Muscle of leg (tissue), 11 donors: ENCODE measurements around the gene ZNF506. TPM values are rescaled to one million over a fixed set of nuclear protein-coding genes. Genes with fewer than 3 reads are reported as not detected.
A peak's percentile ranks its signal among the peaks of the same experiment; 100 is the strongest.
"Not testable (repeated sequence)": the region's sequence is repeated elsewhere in the genome, so short reads cannot be mapped to it uniquely, and the experiment has no call there.

Experiments used
- DNase-seq: peaks from one replicate; pipeline ENCODE4 v3.0.0; 2013
- H3K27ac ChIP-seq: one replicate; pipeline ENCODE4 v1.5.1; 2013; ENCODE audit warnings: mild to moderate bottlenecking, low read length, control low read depth
- H3K27me3 ChIP-seq: one replicate; pipeline ENCODE4 v1.6.1; 2013; ENCODE audit warnings: low read length; ENCODE audit not compliant: control insufficient read depth, insufficient read depth
- H3K36me3 ChIP-seq: one replicate; pipeline ENCODE4 v1.6.1; 2013; ENCODE audit warnings: low read length; ENCODE audit not compliant: control insufficient read depth, insufficient read depth
- H3K4me1 ChIP-seq: one replicate; pipeline ENCODE4 v1.6.1; 2013; ENCODE audit warnings: low read length; ENCODE audit not compliant: control insufficient read depth, insufficient read depth
- H3K4me3 ChIP-seq: one replicate; pipeline ENCODE4 v1.5.1; 2013; ENCODE audit warnings: low read length, control low read depth
- H3K9me3 ChIP-seq: replicated peaks from 2 replicates; pipeline ENCODE4 v1.6.1; 2013; ENCODE audit warnings: low read depth, low read length; ENCODE audit not compliant: control insufficient read depth
- WGBS: methylation state at CpG from one replicate; pipeline ENCODE4 v1.1.5; 2013; ENCODE audit warnings: missing lambda C conversion rate; ENCODE audit not compliant: insufficient coverage; 5-methylcytosine and 5-hydroxymethylcytosine counted together
- polyA plus RNA-seq, 8 donors: library from polyadenylated mRNA; unstranded; fragments of 120-200 nt; gene quantifications; one replicate each; pipeline versions ENCODE4 v1.2.1 to v1.2.3, GENCODE V29; 2013; ENCODE audit warnings: inconsistent platforms in 1 of 8, low replicate concordance in 1 of 8; ENCODE audit not compliant: insufficient read length in 8 of 8, insufficient read depth in 1 of 8
- total RNA-seq: library from RNA; stranded (reverse); fragments of 120-200 nt; gene quantifications from one replicate; pipeline ENCODE4 v1.2.4, GENCODE V29; 2013

The ZNF506 gene
- total and polyA plus RNA-seq, 9 donors = 12.7 to 21.7 (median 15.2) TPM

- no peaks in the 10 kb centered on the region for H3K36me3 ChIP-seq
- H3K27me3 ChIP-seq = no peaks in the 10 kb centered on the region
- H3K4me1 ChIP-seq = no peaks in the 10 kb centered on the region
- WGBS = 94% methylated on average over 11 of the region's 12 CpGs
- no peaks in the 10 kb centered on the region for H3K9me3 ChIP-seq
- H3K27ac ChIP-seq = no peak overlapping the region
- no peak overlapping the region for H3K4me3 ChIP-seq
- no peak for DNase-seq
These were observed 26.2 kb upstream of the ZNF506 start for GRCh38 chr19:19847781-19848180.

GRCh38 chr19:19835560-19836038 is 14.0 kb upstream of the ZNF506 start:
- peaks cover 39% of the 10 kb centered on the region for H3K9me3 ChIP-seq
- no peak overlapping the region for H3K27ac ChIP-seq
- H3K4me1 ChIP-seq = no peaks in the 10 kb centered on the region
- H3K4me3 ChIP-seq = no peak overlapping the region
- no peaks in the 10 kb centered on the region for H3K27me3 ChIP-seq
- H3K36me3 ChIP-seq = no peaks in the 10 kb centered on the region
- DNase-seq = no peak

DNA sequence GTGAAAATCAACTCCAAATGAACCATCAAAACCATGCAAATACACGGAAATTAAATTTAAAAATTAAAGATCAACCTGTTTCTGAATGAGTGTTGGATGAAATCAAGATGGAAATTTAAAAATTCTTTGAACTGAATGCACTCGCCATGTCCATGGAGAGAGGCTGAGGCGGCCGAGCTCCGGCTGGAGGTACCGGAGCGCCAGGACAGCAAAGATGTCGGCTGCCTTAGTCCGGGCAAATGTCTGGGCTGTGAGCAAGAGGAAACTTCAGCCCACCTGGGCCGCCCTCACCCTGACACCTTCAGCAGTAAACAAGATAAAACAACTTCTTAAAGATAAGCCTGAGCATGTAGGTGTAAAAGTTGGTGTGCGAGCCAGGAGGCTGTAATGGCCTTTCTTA is 5.3 kb upstream of the ZNF506 start:
- Histone ChIP-seq H3K27ac (no peak overlapping the region), H3K9me3 (peaks cover 31% of the 10 kb centered on the region), H3K4me3 (no peak overlapping the region), H3K4me1 (peaks cover 3% of the 10 kb centered on the region), H3K27me3 (no peaks in the 10 kb centered on the region), H3K36me3 (no peaks in the 10 kb centered on the region)
- 97% methylated on average over 6 of the region's 11 CpGs for WGBS
- DNase-seq = no peak

DNA sequence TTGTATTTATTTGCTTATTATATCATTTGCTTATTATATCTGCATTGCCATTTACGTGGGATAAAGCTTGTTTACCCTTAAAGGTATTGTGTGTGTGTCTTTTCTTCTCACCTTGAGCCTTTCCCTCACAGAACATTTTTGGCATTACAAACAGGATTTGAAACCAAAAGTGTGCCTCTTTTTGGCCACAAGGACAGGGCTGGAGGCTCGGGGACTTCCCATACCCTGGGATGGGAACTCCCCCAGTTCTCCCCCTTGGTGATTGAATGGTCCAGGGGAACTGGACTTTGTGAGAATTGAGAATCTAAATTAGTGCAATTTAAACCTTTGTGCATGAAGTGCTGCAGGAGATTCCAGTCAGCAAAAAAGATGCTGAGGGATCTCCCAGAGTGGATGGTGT is 2.4 kb upstream of the ZNF506 start:
- Histone ChIP-seq H3K4me1 (peaks cover 9% of the 10 kb centered on the region), H3K36me3 (peaks cover 5% of the 10 kb centered on the region), H3K27ac (no peak overlapping the region), H3K27me3 (no peaks in the 10 kb centered on the region), H3K4me3 (no peak overlapping the region), H3K9me3 (peaks cover 7% of the 10 kb centered on the region)
- WGBS = no CpG with 5 or more reads among the region's 2 CpGs
- no peak for DNase-seq

GRCh38 chr19:19821976-19822375 is 426 bp upstream of the ZNF506 start:
- peak; percentile 53 for DNase-seq
- WGBS = 2% methylated on average over 10 of the region's 11 CpGs

DNA sequence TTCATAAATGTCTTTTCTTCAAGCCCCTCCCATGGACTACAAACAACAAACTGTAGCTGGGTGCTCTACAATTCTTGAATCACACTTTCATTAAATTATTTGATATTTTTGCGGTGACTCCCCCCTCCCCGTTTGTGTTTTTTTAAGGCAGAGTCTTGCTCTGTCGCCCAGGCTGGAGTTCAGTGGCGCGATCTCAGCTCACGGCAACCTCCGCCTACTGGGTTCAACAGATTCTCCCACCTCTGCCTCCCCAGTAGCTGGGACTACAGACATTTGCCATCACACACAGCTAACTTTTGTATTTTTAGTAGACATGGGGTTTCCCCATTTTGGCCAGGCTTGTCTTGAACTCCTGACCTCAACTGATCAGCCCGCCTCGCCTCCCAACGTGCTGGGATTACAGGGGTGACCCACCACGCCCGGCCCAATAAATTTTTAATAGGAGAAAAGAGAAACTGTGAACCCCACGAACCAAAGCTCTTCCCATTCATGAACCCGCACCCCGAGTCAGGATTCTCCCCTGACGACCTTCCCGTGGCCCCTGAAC is 703 bp downstream of the ZNF506 start:
- H3K36me3 ChIP-seq = peaks cover 5% of the 10 kb centered on the region
- H3K9me3 ChIP-seq = no peaks in the 10 kb centered on the region
- H3K27ac ChIP-seq = peak overlapping the region; percentile 98
- H3K4me3 ChIP-seq = peak overlapping the region; percentile 80
- no peaks in the 10 kb centered on the region for H3K27me3 ChIP-seq
- peak; percentile 4 for DNase-seq
- 12% methylated on average over 10 of the region's 17 CpGs for WGBS
- peaks cover 9% of the 10 kb centered on the region for H3K4me1 ChIP-seq

More at GRCh38 chr19:19821976-19822375, 426 bp upstream of the ZNF506 start:
- peak overlapping the region; percentile 98 for H3K27ac ChIP-seq
- H3K9me3 ChIP-seq, H3K27me3 ChIP-seq, H3K4me1 ChIP-seq, H3K36me3 ChIP-seq: not testable (repeated sequence)
- H3K4me3 ChIP-seq = peak overlapping the region; percentile 80

DNA sequence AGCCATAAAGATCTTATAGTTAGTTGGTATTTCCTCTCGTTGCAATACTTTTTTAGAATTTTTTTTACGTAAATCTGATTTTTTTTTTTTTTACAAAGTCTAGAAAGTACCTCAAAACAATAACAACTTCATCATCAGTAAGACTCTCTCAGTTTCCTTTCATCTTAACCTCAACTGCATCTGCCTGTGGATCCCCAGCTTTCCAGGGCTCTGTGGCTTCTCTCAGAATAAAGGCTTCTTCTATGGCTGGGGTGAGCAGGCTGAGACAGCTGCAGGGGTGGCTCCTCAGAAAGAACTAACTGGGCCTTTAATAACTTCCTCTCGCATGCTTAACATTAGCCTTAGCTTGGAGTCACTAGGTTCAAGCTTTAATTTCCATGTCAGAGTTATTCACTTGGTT is 4.2 kb downstream of the ZNF506 start:
- Histone ChIP-seq H3K36me3 (peaks cover 10% of the 10 kb centered on the region), H3K27ac (no peak overlapping the region), H3K27me3 (no peaks in the 10 kb centered on the region), H3K4me1 (peaks cover 9% of the 10 kb centered on the region), H3K4me3 (no peak overlapping the region), H3K9me3 (no peaks in the 10 kb centered on the region)
- DNase-seq = peak; percentile 5
- WGBS = no CpG with 5 or more reads among the region's 3 CpGs

GRCh38 chr19:19816679-19817078 is 4.9 kb downstream of the ZNF506 start:
- peak; percentile 26 for DNase-seq
- no peak overlapping the region for H3K27ac ChIP-seq

GRCh38 chr19:19811999-19812398 is 9.6 kb downstream of the ZNF506 start:
- no CpG with 5 or more reads among the region's 1 CpG for WGBS
- not testable (repeated sequence) for H3K9me3 ChIP-seq, H3K36me3 ChIP-seq

More at GRCh38 chr19:19816679-19817078, 4.9 kb downstream of the ZNF506 start:
- Histone ChIP-seq H3K27me3 (no peaks in the 10 kb centered on the region), H3K9me3 (no peaks in the 10 kb centered on the region), H3K4me3 (no peak overlapping the region), H3K36me3 (peaks cover 10% of the 10 kb centered on the region), H3K4me1 (peaks cover 6% of the 10 kb centered on the region)
- 100% methylated on average over 1 of the region's 9 CpGs for WGBS

DNA sequence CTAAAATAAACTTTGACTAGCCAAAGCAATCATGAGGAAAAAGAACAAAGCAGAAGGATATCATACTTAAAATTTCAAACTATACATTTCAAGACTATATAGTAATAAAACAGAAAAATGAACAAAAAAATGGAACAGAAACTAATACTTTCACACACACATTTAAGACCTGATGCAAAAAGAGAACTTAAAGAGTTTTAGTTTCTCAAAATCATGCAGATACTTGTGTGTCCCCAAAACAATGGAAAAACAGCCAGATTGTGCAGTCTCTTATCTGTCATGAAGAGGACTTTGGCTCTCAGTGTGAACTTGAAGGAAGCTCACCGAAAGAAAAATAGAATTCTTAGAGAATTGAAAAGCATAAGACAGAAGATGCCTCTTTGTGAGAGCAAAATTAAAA is 16.1 kb downstream of the ZNF506 start:
- H3K4me1 ChIP-seq = no peaks in the 10 kb centered on the region
- no peak overlapping the region for H3K27ac ChIP-seq
- no peaks in the 10 kb centered on the region for H3K27me3 ChIP-seq
- DNase-seq = no peak
- H3K4me3 ChIP-seq = no peak overlapping the region
- H3K9me3 ChIP-seq = peaks cover 2% of the 10 kb centered on the region
- 100% methylated on average over 1 of the region's 1 CpG for WGBS
- H3K36me3 ChIP-seq = peaks cover 17% of the 10 kb centered on the region

More at GRCh38 chr19:19811999-19812398, 9.6 kb downstream of the ZNF506 start:
- not testable (repeated sequence) for H3K27ac ChIP-seq, H3K27me3 ChIP-seq, DNase-seq, H3K4me3 ChIP-seq, H3K4me1 ChIP-seq

GRCh38 chr19:19788015-19788414 is 33.5 kb downstream of the ZNF506 start:
- Histone ChIP-seq H3K9me3 (no peaks in the 10 kb centered on the region), H3K4me3 (no peak overlapping the region), H3K27me3 (no peaks in the 10 kb centered on the region), H3K36me3 (peaks cover 26% of the 10 kb centered on the region), H3K27ac (no peak overlapping the region), H3K4me1 (no peaks in the 10 kb centered on the region)
- WGBS = no CpG with 5 or more reads among the region's 1 CpG
- DNase-seq = no peak
